GOT3 (cell line): ENCODE data around the gene CFAP69.
"Not testable (repeated sequence)": the region's sequence is repeated elsewhere in the genome, so short reads cannot be mapped to it uniquely, and the experiment has no call there.

Experiments
- DNase-seq: peaks from one replicate; lab custom pipeline; 2025; ENCODE audit warnings: mixed read lengths; lab: John Stamatoyannopoulos, UW

CFAP69 gene

GRCh38 chr7:90337106-90337505 is 92.1 kb downstream of the CFAP69 start:
- no peak for DNase-seq

DNA sequence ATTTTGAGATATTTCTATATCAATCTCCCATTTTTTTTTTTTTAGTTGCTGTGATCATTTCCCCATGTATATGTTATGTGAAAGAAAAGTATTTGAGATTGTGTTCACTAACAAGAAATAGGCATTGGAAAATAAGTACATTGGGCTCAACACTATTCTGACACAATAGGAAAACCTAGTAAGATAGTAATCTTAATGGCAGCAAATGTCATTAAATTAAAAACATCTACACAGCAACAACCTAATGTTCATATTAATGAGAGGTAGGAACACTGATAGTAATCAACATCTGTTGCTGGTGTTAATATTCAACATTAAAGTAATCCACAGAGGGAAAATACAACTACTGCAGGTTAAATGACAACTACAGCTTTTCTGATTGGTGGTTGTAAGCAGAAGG is 100.0 kb downstream of the CFAP69 start:
- no peak for DNase-seq

GRCh38 chr7:90345595-90346335 is 100.8 kb downstream of the CFAP69 start:
- no peak for DNase-seq

DNA sequence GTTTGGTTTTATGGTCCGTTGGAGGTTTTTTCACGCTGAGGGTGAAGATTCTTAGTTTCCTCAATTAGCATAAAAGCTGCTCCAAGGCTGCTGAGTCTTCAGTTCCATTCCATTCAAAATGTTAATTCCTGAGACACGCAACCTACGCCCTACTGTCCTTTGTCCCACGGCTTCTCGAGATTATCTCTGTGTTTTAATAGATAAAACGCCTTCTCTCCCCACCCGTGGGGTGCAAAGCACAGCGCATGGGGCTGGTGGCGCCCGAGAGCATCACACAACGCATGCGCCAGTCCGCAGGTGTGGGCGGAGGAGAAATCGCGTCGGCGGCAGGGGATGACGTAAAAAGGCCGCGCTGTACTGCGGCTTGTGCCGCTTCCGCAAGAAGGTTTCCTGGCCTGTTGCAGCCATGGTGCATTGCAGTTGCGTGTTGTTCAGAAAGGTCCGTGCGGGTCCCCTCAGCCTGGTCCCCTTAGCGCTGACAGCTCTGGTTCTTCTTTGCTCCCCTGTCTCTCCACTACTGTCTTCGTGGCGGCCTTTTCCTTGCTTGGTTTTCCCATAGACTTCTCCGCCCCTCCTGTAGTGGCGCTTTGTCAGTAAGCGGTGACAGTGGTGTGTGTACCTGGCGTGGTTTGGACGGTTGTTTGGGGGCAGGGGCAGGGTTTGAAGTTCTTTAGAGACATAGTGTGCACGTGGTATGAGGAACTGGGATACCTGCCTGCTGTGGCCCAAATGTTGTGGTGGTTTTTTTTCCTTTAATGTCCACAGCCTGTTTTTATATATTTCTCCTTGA is 101.6 kb downstream of the CFAP69 start, which contains the start of gene GTPBP10:
Gene GTPBP10 (plus strand): TSS at position 381 of the 790 bp plus-strand sequence. CDS start 26 bp downstream, at position 407.
- DNase-seq: peak; percentile 77

DNA sequence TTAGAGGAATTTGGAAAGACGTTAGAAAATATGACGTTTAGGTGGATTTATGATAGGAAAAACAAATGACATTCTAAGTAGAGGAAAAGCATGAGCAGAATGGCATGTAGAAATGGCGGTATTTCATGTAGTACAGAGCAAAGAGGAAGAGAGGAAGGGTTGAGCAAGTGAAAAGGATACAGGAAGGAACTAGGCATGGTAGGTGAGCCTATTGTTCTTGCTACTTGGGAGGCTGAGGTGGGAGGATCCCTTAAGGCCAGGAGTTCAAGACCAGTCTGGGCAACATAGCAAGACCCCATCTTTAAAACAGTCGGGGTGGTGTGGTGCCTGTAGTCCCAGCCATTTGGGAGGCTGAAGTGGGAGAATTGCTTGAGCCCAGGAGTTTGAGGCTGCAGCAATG is 102.8 kb downstream of the CFAP69 start:
- no peak for DNase-seq

- DNase-seq: no peak
Observed at GRCh38 chr7:90349305-90349704, 104.3 kb downstream of the CFAP69 start.

DNA sequence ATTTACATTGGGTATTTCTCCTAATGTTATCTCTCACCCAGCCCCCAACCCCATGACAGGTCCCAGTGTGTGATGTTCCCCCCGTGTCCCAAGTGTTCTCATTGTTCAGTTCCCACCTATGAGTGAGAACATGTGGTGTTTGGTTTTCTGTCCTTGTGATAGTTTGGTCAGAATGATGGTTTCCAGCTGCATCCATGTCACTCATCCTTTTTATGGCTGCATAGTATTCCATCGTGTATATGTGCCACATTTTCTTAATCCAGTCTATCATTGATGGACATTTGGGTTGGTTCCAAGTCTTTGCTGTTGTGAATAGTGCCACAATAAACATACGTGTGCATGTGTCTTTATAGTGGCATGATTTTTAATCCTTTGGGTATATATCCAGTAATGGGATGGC is 105.1 kb downstream of the CFAP69 start:
- not testable (repeated sequence) for DNase-seq

DNA sequence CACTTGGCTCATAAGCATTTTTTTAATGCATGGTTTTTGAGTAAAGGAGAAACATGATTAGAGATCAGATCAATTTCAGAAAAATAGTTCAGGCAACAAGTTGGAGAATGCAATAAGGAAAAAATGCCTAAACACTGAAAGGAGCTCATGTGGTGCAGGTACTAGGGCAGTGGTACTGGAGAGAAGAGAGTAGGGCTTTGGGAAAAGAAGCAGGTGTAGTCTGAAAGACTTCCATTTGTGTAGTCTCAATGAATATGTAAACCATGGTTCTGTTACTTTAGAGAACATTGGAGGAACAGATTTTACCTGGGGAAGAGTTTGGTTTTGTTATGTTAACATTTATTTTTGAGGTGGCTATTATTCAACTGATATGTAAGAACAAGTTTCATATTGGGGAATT is 107.0 kb downstream of the CFAP69 start:
- no peak for DNase-seq
